ENCODE results near the gene SNAPC4. TPM values are rescaled to one million over a fixed set of nuclear protein-coding genes. Genes with fewer than 3 reads are reported as not detected.
"Not testable (repeated sequence)": the region's sequence is repeated elsewhere in the genome, so short reads cannot be mapped to it uniquely, and the experiment has no call there.

SNAPC4 gene
- polyA plus RNA-seq, 6 donors from 2014 or later, result 1.1 to 2.1 (median 1.3) TPM; not detected in 1

- Mint-ChIP-seq H3K9me3 (no peaks in the 10 kb centered on the region), H3K27ac (no peak overlapping the region), H3K27me3 (no peaks in the 10 kb centered on the region), H3K4me1 (no peaks in the 10 kb centered on the region), H3K4me3 (no peak overlapping the region), H3K36me3 (no peaks in the 10 kb centered on the region)
- ATAC-seq (ENCODE audit: low read depth in 2 of 2) (no peak), DNase-seq (no peak)
Observed at GRCh38 chr9:136355616-136356557, 44.1 kb downstream of the SNAPC4 start.

GRCh38 chr9:136354592-136355085 lies 45.3 kb downstream of the SNAPC4 start:
- H3K4me1 Mint-ChIP-seq, result no peaks in the 10 kb centered on the region
- DNase-seq (no peak), ATAC-seq (ENCODE audit: low read depth in 2 of 2) (no peak)
- H3K4me3 Mint-ChIP-seq, result no peak overlapping the region
- no peaks in the 10 kb centered on the region for H3K9me3 Mint-ChIP-seq
- H3K36me3 Mint-ChIP-seq, result no peaks in the 10 kb centered on the region
- H3K27ac Mint-ChIP-seq, result no peak overlapping the region
- H3K27me3 Mint-ChIP-seq, result no peaks in the 10 kb centered on the region

GRCh38 chr9:136353757-136354488 lies 46.0 kb downstream of the SNAPC4 start:
- H3K4me3 Mint-ChIP-seq, result no peak overlapping the region
- H3K9me3 Mint-ChIP-seq, result no peaks in the 10 kb centered on the region
- no peaks in the 10 kb centered on the region for H3K4me1 Mint-ChIP-seq
- H3K27me3 Mint-ChIP-seq, result no peaks in the 10 kb centered on the region
- H3K36me3 Mint-ChIP-seq, result no peaks in the 10 kb centered on the region
- DNase-seq (no peak), ATAC-seq (ENCODE audit: low read depth in 2 of 2) (no peak)
- no peak overlapping the region for H3K27ac Mint-ChIP-seq

- Mint-ChIP-seq H3K36me3 (no peaks in the 10 kb centered on the region), H3K27me3 (no peaks in the 10 kb centered on the region), H3K4me1 (no peaks in the 10 kb centered on the region), H3K4me3 (no peak overlapping the region), H3K27ac (peak overlapping the region in 1 of 6 donors; percentile 20), H3K9me3 (no peaks in the 10 kb centered on the region)
- DNase-seq (no peak), ATAC-seq (ENCODE audit: low read depth in 2 of 2) (no peak)
Observed at GRCh38 chr9:136353088-136353487, 46.9 kb downstream of the SNAPC4 start.

GRCh38 chr9:136352682-136353081 lies 47.3 kb downstream of the SNAPC4 start:
- DNase-seq (no peak), ATAC-seq (ENCODE audit: low read depth in 2 of 2) (no peak)
- Mint-ChIP-seq H3K4me3 (no peak overlapping the region), H3K36me3 (no peaks in the 10 kb centered on the region), H3K9me3 (no peaks in the 10 kb centered on the region), H3K27me3 (no peaks in the 10 kb centered on the region), H3K27ac (peak overlapping the region in 1 of 6 donors; percentile 20), H3K4me1 (no peaks in the 10 kb centered on the region)

- ATAC-seq (ENCODE audit: low read depth in 2 of 2); H3K27ac Mint-ChIP-seq; H3K36me3 Mint-ChIP-seq; DNase-seq; H3K4me1 Mint-ChIP-seq; H3K4me3 Mint-ChIP-seq; H3K9me3 Mint-ChIP-seq; H3K27me3 Mint-ChIP-seq: not testable (repeated sequence)
Observed at GRCh38 chr9:136351868-136352267, 48.1 kb downstream of the SNAPC4 start.

GRCh38 chr9:136351252-136351800 lies 48.6 kb downstream of the SNAPC4 start:
- H3K36me3 Mint-ChIP-seq, result no peaks in the 10 kb centered on the region
- no peak overlapping the region for H3K27ac Mint-ChIP-seq
- ATAC-seq (ENCODE audit: low read depth in 2 of 2) (no peak), DNase-seq (no peak)
- no peak overlapping the region for H3K4me3 Mint-ChIP-seq
- no peaks in the 10 kb centered on the region for H3K27me3 Mint-ChIP-seq
- H3K4me1 Mint-ChIP-seq, result no peaks in the 10 kb centered on the region
- no peaks in the 10 kb centered on the region for H3K9me3 Mint-ChIP-seq

Other genes with a start within 250 kb of the SNAPC4 start
- gene LHX3, start 195.0 kb downstream of the SNAPC4 start, polyA plus RNA-seq (ENCODE audit: low read depth in 6 of 6), result not detected
- gene QSOX2, start 154.4 kb downstream of the SNAPC4 start, polyA plus RNA-seq (ENCODE audit: low read depth in 6 of 6), result 1 to 10 TPM; 2.8 to 4.6 (median 3.7) TPM
- gene CCDC187, start 96.1 kb downstream of the SNAPC4 start, polyA plus RNA-seq (ENCODE audit: low read depth in 6 of 6), result 1 to 10 TPM in 3 of 6 donors, under 1 TPM in 3; 0.38 to 4.3 (median 1.5) TPM
- gene GPSM1, start 72.6 kb downstream of the SNAPC4 start, polyA plus RNA-seq (ENCODE audit: low read depth in 6 of 6), result 1 to 10 TPM in 2 of 6 donors, under 1 TPM in 3, not detected in 1; 0.69 to 1.6 (median 0.94) TPM
- gene DNLZ, start 36.4 kb downstream of the SNAPC4 start, polyA plus RNA-seq (ENCODE audit: low read depth in 6 of 6), result 10 to 100 TPM; 42.2 to 93.0 (median 57.2) TPM
- gene CARD9, start 26.5 kb downstream of the SNAPC4 start, polyA plus RNA-seq (ENCODE audit: low read depth in 6 of 6), result under 1 TPM in 5 of 6 donors, not detected in 1; 0.16 to 0.52 (median 0.33) TPM
- 10 to 100 TPM in 5 of 6 donors, 1 to 10 TPM in 1; 6.4 to 15.8 (median 14.4) TPM for gene ENTR1, start 10.4 kb upstream of the SNAPC4 start, polyA plus RNA-seq (ENCODE audit: low read depth in 6 of 6)
- 10 to 100 TPM; 28.1 to 39.8 (median 35.1) TPM for gene PMPCA, start 10.5 kb upstream of the SNAPC4 start, polyA plus RNA-seq (ENCODE audit: low read depth in 6 of 6)
- gene INPP5E, start 39.7 kb upstream of the SNAPC4 start, polyA plus RNA-seq (ENCODE audit: low read depth in 6 of 6), result 1 to 10 TPM in 5 of 6 donors, under 1 TPM in 1; 0.61 to 6.8 (median 3.2) TPM
- gene SEC16A, start 82.9 kb upstream of the SNAPC4 start, polyA plus RNA-seq (ENCODE audit: low read depth in 6 of 6), result 10 to 100 TPM; 10.3 to 35.2 (median 20.0) TPM
- 1 to 10 TPM in 5 of 6 donors, under 1 TPM in 1; 0.05 to 8.0 (median 2.4) TPM for gene NOTCH1, start 145.9 kb upstream of the SNAPC4 start, polyA plus RNA-seq (ENCODE audit: low read depth in 6 of 6)